Lung (tissue), 12 donors: Measurements from ENCODE around the gene BCAS3. TPM values are rescaled to one million over a fixed set of nuclear protein-coding genes. Genes with fewer than 3 reads are reported as not detected.

Source experiments
- ATAC-seq: fragments of 200-7000 bp; cut with Tn5 transposase; one replicate; pipeline ENCODE4 v1.9.1; 2020; ENCODE audit warnings: moderate number of reproducible peaks; ENCODE audit not compliant: insufficient read depth, low FRiP score
- DNase-seq, 3 donors: peaks; one replicate each; pipeline ENCODE4 v3.0.0-alpha.2; 2013 to 2017
- H3K27ac ChIP-seq, 2 donors: one replicate each; pipeline ENCODE4 v1.5.1; 2013; ENCODE audit warnings: mild to moderate bottlenecking in 2 of 2, moderate library complexity in 2 of 2, control low read depth in 1 of 2, inconsistent platforms in 1 of 2, low read depth in 1 of 2, low read length in 1 of 2
- H3K27me3 ChIP-seq, 3 donors: one replicate each; pipeline ENCODE4 v1.5.1; 2013; ENCODE audit warnings: low read length in 2 of 3; ENCODE audit not compliant: control insufficient read depth in 3 of 3, insufficient read depth in 3 of 3
- H3K36me3 ChIP-seq, 4 donors: one replicate each; pipeline ENCODE4 v1.5.1; 2013; ENCODE audit warnings: low read length in 4 of 4, mild to moderate bottlenecking in 1 of 4, moderate library complexity in 1 of 4; ENCODE audit not compliant: control insufficient read depth in 4 of 4, insufficient read depth in 4 of 4
- H3K4me1 ChIP-seq, 5 donors: one replicate each; pipeline ENCODE4 v1.5.1; 2013; ENCODE audit warnings: low read length in 5 of 5, mild to moderate bottlenecking in 2 of 5, moderate library complexity in 1 of 5; ENCODE audit not compliant: control insufficient read depth in 5 of 5, insufficient read depth in 5 of 5
- H3K4me3 ChIP-seq: one replicate; pipeline ENCODE4 v1.5.1; 2013; ENCODE audit warnings: mild to moderate bottlenecking, control low read depth, moderate library complexity
- H3K9ac ChIP-seq, 2 donors: one replicate each; pipeline ENCODE4 v1.5.1; 2013; ENCODE audit warnings: low read length in 2 of 2, control low read depth in 1 of 2; ENCODE audit not compliant: insufficient read depth in 1 of 2
- H3K9me3 ChIP-seq, 4 donors: one replicate each; pipeline ENCODE4 v1.5.1; 2013; ENCODE audit warnings: low read length in 3 of 4, mild to moderate bottlenecking in 1 of 4, moderate library complexity in 1 of 4; ENCODE audit not compliant: control insufficient read depth in 4 of 4, insufficient read depth in 3 of 4
- CTCF ChIP-seq: IDR thresholded peaks from 2 replicates; pipeline ENCODE4 v1.5.1; 2012; ENCODE audit warnings: mild to moderate bottlenecking; ENCODE audit errors: control extremely low read depth, extremely low read depth
- WGBS, 2 donors: extraction: QIAGEN DNeasy Blood & Tissue Kit; methylation state at CpG; one replicate each; pipeline ENCODE4 v1.1.7; 2013; 5-methylcytosine and 5-hydroxymethylcytosine counted together
- polyA plus RNA-seq, 2 donors: library from polyadenylated mRNA; stranded (reverse); fragments of 200-250 nt; gene quantifications; one replicate each; pipeline ENCODE4 v1.2.1, GENCODE V29; 2013
- total RNA-seq, 2 donors: library from RNA; depleted of rRNA in 1 of 2; stranded (reverse); fragments of >200 nt in 1 of 2; gene quantifications; one replicate each; pipeline ENCODE4 v1.2.1, GENCODE V29; 2014 to 2021
- donor health status: control.
- donor health status: control.
- donor health status: Bipolar disorder and iron deficiency.
- donor health status: healthy.
- donor health status: DM: yes; HTN: yes; CAD: no.

BCAS3 gene
- total and polyA plus RNA-seq, 4 donors: 4.0 to 101 (median 20.3) TPM

- Histone ChIP-seq H3K27ac (no peak overlapping the region), H3K4me3 (no peak overlapping the region), H3K36me3 (peaks cover 0 to 1% (median 0%) of the 10 kb centered on the region in 4 donors), H3K9me3 (no peaks in the 10 kb centered on the region), H3K27me3 (no peaks in the 10 kb centered on the region), H3K9ac (no peak overlapping the region), H3K4me1 (peaks cover 0 to 16% (median 0%) of the 10 kb centered on the region in 5 donors)
- DNase-seq: no peak
- 84 to 90% methylated on average over 4 of the region's 4 CpGs for WGBS, 2 donors
- TF ChIP-seq CTCF: no peak
- no peak for ATAC-seq
Observed at GRCh38 chr17:61106354-61106753, 428.7 kb downstream of the BCAS3 start.

- no peak for TF ChIP-seq CTCF
- Histone ChIP-seq H3K4me1 (no peaks in the 10 kb centered on the region), H3K9me3 (peaks cover 0 to 5% (median 0%) of the 10 kb centered on the region in 4 donors), H3K36me3 (peaks cover 0 to 16% (median 0%) of the 10 kb centered on the region in 4 donors), H3K4me3 (no peak overlapping the region), H3K27ac (no peak overlapping the region), H3K27me3 (no peaks in the 10 kb centered on the region), H3K9ac (no peak overlapping the region)
- ATAC-seq: no peak
- no peak for DNase-seq
- 88 to 91% methylated on average over 1 of the region's 1 CpG for WGBS, 2 donors
Observed at GRCh38 chr17:61116577-61116976, 438.9 kb downstream of the BCAS3 start.

- WGBS, 2 donors: 92 to 93% methylated on average over 4 of the region's 4 CpGs
Observed at GRCh38 chr17:61117983-61118382, 440.3 kb downstream of the BCAS3 start.

More at GRCh38 chr17:61117983-61118382, 440.3 kb downstream of the BCAS3 start:
- H3K36me3 ChIP-seq: peaks cover 0 to 16% (median 0%) of the 10 kb centered on the region in 4 donors
- H3K27me3 ChIP-seq: no peaks in the 10 kb centered on the region
- ATAC-seq (no peak), DNase-seq (no peak)
- no peak overlapping the region for H3K9ac ChIP-seq
- no peak overlapping the region for H3K27ac ChIP-seq
- TF ChIP-seq CTCF: no peak
- peaks cover 0 to 5% (median 0%) of the 10 kb centered on the region in 4 donors for H3K9me3 ChIP-seq
- peaks cover 0 to 6% (median 2%) of the 10 kb centered on the region in 5 donors for H3K4me1 ChIP-seq
- H3K4me3 ChIP-seq: no peak overlapping the region
